ENCODE data around the gene SLC44A3.
A peak's percentile ranks its signal among the peaks of the same experiment; 100 is the strongest.

Gene SLC44A3

DNA sequence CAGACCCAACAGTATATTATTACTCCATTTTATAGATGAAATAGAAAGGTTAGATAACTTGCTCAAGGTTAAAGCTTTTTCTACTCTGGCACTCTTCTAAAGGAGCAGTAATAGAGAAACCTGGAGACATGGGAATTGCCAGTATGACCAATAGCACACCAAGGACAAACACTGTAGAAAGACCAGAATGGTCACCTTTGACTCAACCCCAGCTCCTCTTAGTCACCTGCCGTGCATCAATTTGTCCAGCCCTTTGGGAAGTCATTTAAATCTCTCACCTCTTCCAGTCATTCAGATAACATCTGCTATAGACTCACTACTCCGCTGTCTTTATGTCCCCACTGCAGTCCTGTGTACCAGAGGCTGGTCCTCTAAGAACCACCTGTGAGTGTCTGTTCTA lies 23.9 kb upstream of the SLC44A3 start:
- H3K4me3 ChIP-seq, result no peak overlapping the region
- H3K27ac ChIP-seq, result no peak overlapping the region
- TF ChIP-seq FOXP2 (optimal IDR thresholded peaks at IDR 0.05; ENCODE audit: control extremely low read depth, extremely low read length, insufficient read depth) (no peak), POLR2AphosphoS5 (IDR thresholded peaks at IDR 0.05; ENCODE audit: borderline replicate concordance, low read depth, low read length) (no peak), EZH2 (IDR thresholded peaks at IDR 0.05) (no peak)
- no peaks in the 10 kb centered on the region for H3K9me3 ChIP-seq (ENCODE audit: low read depth, low read length)
- H3K36me3 ChIP-seq (ENCODE audit: insufficient read depth, low read length), result no peaks in the 10 kb centered on the region
- H3K9ac ChIP-seq (ENCODE audit: insufficient read length), result no peak overlapping the region
- DNase-seq (ENCODE audit: low read depth, low spot score), result no peak

GRCh38 chr1:94797291-94797690 lies 22.9 kb upstream of the SLC44A3 start:
- Histone ChIP-seq H3K9me3 (ENCODE audit: low read depth, low read length) (no peaks in the 10 kb centered on the region), H3K36me3 (ENCODE audit: insufficient read depth, low read length) (no peaks in the 10 kb centered on the region), H3K27ac (peak overlapping the region; percentile 96; the same call in 1 of the 2 replicates)

DNA sequence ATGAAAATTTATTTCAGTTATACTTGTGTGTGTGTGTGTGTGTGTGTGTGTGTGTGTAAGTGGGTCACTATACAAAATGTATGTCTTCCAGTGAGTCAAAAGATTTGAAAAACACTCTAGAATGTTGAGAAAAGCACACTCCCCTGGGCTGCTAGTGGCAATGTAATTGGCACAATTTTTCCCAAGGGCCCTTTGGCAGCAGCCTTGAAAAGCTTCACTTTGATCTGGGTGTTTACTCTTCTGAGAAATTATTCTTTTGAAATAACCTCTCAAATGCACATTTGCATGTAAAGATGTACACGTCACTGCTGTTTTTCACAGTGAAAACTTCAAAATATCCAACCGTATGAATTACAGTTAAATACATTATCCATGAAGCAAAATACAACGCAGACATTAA lies 22.1 kb upstream of the SLC44A3 start:
- Histone ChIP-seq H3K36me3 (ENCODE audit: insufficient read depth, low read length) (no peaks in the 10 kb centered on the region), H3K9me3 (ENCODE audit: low read depth, low read length) (no peaks in the 10 kb centered on the region), H3K4me3 (no peak overlapping the region), H3K27ac (peak overlapping the region; percentile 96), H3K9ac (ENCODE audit: insufficient read length) (no peak overlapping the region)
- TF ChIP-seq EZH2 (IDR thresholded peaks at IDR 0.05) (no peak), FOXP2 (optimal IDR thresholded peaks at IDR 0.05; ENCODE audit: control extremely low read depth, extremely low read length, insufficient read depth) (no peak), POLR2AphosphoS5 (IDR thresholded peaks at IDR 0.05; ENCODE audit: borderline replicate concordance, low read depth, low read length) (no peak)
- no peak for DNase-seq (ENCODE audit: low read depth, low spot score)

More at GRCh38 chr1:94797291-94797690, 22.9 kb upstream of the SLC44A3 start:
- TF ChIP-seq FOXP2 (optimal IDR thresholded peaks at IDR 0.05; ENCODE audit: control extremely low read depth, extremely low read length, insufficient read depth) (no peak), POLR2AphosphoS5 (IDR thresholded peaks at IDR 0.05; ENCODE audit: borderline replicate concordance, low read depth, low read length) (no peak), EZH2 (IDR thresholded peaks at IDR 0.05) (no peak)
- H3K4me3 ChIP-seq, result no peak overlapping the region
- DNase-seq (ENCODE audit: low read depth, low spot score), result no peak
- H3K9ac ChIP-seq (ENCODE audit: insufficient read length), result no peak overlapping the region

GRCh38 chr1:94798462-94798861 lies 21.7 kb upstream of the SLC44A3 start:
- Histone ChIP-seq H3K4me3 (no peak overlapping the region), H3K9ac (ENCODE audit: insufficient read length) (no peak overlapping the region), H3K27ac (peak overlapping the region; percentile 96), H3K9me3 (ENCODE audit: low read depth, low read length) (no peaks in the 10 kb centered on the region), H3K36me3 (ENCODE audit: insufficient read depth, low read length) (no peaks in the 10 kb centered on the region)
- TF ChIP-seq POLR2AphosphoS5 (IDR thresholded peaks at IDR 0.05; ENCODE audit: borderline replicate concordance, low read depth, low read length) (no peak), FOXP2 (optimal IDR thresholded peaks at IDR 0.05; ENCODE audit: control extremely low read depth, extremely low read length, insufficient read depth) (no peak), EZH2 (IDR thresholded peaks at IDR 0.05) (no peak)
- DNase-seq (ENCODE audit: low read depth, low spot score), result no peak

DNA sequence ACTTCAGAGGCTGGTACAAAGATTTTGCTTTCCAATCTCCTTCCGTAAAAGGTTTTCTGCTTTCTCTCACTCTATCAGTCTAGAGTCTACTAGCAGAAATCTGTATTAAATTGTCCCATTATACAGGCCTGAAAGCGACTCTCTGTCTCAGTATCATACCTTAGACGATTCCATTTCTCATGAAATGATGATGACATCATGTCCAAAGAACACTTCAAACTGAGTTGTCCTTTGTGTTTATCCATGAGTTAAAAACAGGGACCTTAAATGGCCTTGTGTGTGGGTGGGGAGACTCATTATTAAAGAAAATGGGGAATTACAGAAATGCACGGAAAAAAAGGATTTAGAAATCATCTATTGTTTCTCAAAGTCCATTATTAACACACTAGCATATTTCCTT lies 21.0 kb upstream of the SLC44A3 start:
- Histone ChIP-seq H3K27ac (peak overlapping the region; percentile 96), H3K9ac (ENCODE audit: insufficient read length) (no peak overlapping the region), H3K4me3 (no peak overlapping the region), H3K9me3 (ENCODE audit: low read depth, low read length) (no peaks in the 10 kb centered on the region), H3K36me3 (ENCODE audit: insufficient read depth, low read length) (no peaks in the 10 kb centered on the region)
- TF ChIP-seq FOXP2 (optimal IDR thresholded peaks at IDR 0.05; ENCODE audit: control extremely low read depth, extremely low read length, insufficient read depth), result no peak
- no peak for TF ChIP-seq EZH2 (IDR thresholded peaks at IDR 0.05)
- no peak for TF ChIP-seq POLR2AphosphoS5 (IDR thresholded peaks at IDR 0.05; ENCODE audit: borderline replicate concordance, low read depth, low read length)
- DNase-seq (ENCODE audit: low read depth, low spot score), result no peak

DNA sequence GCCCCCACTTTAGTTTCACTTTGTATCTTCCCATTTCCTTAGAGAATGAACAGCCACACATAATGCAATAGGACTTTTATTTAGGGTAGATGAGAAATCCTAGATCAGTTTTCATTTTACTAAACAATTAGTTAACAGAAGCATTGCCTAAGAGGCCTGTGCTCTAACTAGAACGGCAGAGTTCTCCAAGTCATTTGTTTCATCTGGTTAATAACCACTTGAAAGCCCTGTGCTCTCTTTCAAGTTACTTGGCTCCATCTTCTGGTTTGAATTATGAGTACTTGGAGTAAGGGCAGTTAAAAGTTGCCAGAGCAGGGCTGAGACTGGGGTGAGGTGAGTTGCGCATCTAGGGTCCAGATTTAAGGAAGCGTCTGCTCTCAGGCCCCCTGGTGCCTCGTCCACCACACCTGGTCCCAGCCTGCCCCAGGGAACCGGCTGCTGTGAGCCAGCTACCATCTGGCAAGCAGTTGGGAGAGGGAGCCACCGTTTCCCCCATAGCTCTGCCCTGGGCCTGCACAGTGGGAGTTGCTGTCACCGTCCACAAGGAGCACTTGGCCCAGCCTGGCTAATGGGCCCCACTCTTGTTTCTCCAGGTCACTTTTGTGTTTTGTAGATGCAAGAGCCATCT lies 18.1 kb upstream of the SLC44A3 start:
- H3K4me3 ChIP-seq, result peak overlapping the region; percentile 66
- DNase-seq (ENCODE audit: low read depth, low spot score), result peak; percentile 79
- H3K9ac ChIP-seq (ENCODE audit: insufficient read length), result peak overlapping the region; percentile 61
- H3K27ac ChIP-seq, result peak overlapping the region; percentile 96
- H3K9me3 ChIP-seq (ENCODE audit: low read depth, low read length), result no peaks in the 10 kb centered on the region
- H3K36me3 ChIP-seq (ENCODE audit: insufficient read depth, low read length), result no peaks in the 10 kb centered on the region
- TF ChIP-seq FOXP2 (optimal IDR thresholded peaks at IDR 0.05; ENCODE audit: control extremely low read depth, extremely low read length, insufficient read depth) (no peak), EZH2 (IDR thresholded peaks at IDR 0.05) (no peak), POLR2AphosphoS5 (IDR thresholded peaks at IDR 0.05; ENCODE audit: borderline replicate concordance, low read depth, low read length) (no peak)

DNA sequence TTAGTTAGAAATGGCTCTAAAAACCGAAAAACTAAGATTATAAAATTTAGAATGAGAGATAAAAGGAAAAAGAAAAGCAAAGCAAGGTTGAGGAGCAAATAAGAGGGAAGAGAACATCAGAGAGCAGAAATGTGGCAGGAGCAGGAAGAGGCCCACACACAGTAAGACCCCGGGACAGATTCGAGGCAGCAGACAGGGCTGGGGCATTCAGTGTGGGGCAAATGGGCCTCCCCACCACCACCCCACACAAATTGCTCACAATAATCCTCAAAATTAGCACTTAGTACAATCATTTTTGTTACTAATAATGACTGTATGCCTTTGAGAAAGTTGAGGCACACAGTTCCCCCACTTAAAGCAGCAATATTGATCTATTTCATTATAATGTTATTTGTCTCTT lies 17.1 kb upstream of the SLC44A3 start:
- TF ChIP-seq EZH2 (IDR thresholded peaks at IDR 0.05) (no peak), POLR2AphosphoS5 (IDR thresholded peaks at IDR 0.05; ENCODE audit: borderline replicate concordance, low read depth, low read length) (no peak), FOXP2 (optimal IDR thresholded peaks at IDR 0.05; ENCODE audit: control extremely low read depth, extremely low read length, insufficient read depth) (no peak)

GRCh38 chr1:94803517-94804441 lies 16.4 kb upstream of the SLC44A3 start:
- DNase-seq (ENCODE audit: low read depth, low spot score), result no peak
- no peak overlapping the region for H3K4me3 ChIP-seq
- peak overlapping the region; percentile 96 for H3K27ac ChIP-seq
- H3K36me3 ChIP-seq (ENCODE audit: insufficient read depth, low read length), result no peaks in the 10 kb centered on the region
- peak overlapping the region; percentile 52 for H3K9ac ChIP-seq (ENCODE audit: insufficient read length)
- no peaks in the 10 kb centered on the region for H3K9me3 ChIP-seq (ENCODE audit: low read depth, low read length)
- no peak for TF ChIP-seq FOXP2 (optimal IDR thresholded peaks at IDR 0.05; ENCODE audit: control extremely low read depth, extremely low read length, insufficient read depth)
- TF ChIP-seq EZH2 (IDR thresholded peaks at IDR 0.05), result no peak
- no peak for TF ChIP-seq POLR2AphosphoS5 (IDR thresholded peaks at IDR 0.05; ENCODE audit: borderline replicate concordance, low read depth, low read length)

More for the DNA sequence above, 17.1 kb upstream of the SLC44A3 start:
- no peaks in the 10 kb centered on the region for H3K9me3 ChIP-seq (ENCODE audit: low read depth, low read length)
- H3K9ac ChIP-seq (ENCODE audit: insufficient read length), result no peak overlapping the region
- DNase-seq (ENCODE audit: low read depth, low spot score), result no peak
- H3K36me3 ChIP-seq (ENCODE audit: insufficient read depth, low read length), result no peaks in the 10 kb centered on the region
- H3K4me3 ChIP-seq, result no peak overlapping the region
- H3K27ac ChIP-seq, result peak overlapping the region; percentile 96

Data from SK-N-MC (cell line).